NT2/D1 (cell line): ENCODE measurements around the gene KCNA5.

ENCODE experiments used
- SUZ12 ChIP-seq: IDR thresholded peaks from 2 replicates; pipeline ENCODE4 v1.6.1; 2011; ENCODE audit not compliant: insufficient read length, insufficient read depth; ENCODE audit errors: extremely low read depth
- YY1 ChIP-seq: IDR thresholded peaks from 2 replicates; pipeline ENCODE4 v1.6.1; 2011; ENCODE audit not compliant: insufficient read length, insufficient read depth
- ZNF274 ChIP-seq: IDR thresholded peaks from 2 replicates; pipeline ENCODE4 v1.6.1; 2011; ENCODE audit warnings: mild to moderate bottlenecking, low read depth, low read length

DNA sequence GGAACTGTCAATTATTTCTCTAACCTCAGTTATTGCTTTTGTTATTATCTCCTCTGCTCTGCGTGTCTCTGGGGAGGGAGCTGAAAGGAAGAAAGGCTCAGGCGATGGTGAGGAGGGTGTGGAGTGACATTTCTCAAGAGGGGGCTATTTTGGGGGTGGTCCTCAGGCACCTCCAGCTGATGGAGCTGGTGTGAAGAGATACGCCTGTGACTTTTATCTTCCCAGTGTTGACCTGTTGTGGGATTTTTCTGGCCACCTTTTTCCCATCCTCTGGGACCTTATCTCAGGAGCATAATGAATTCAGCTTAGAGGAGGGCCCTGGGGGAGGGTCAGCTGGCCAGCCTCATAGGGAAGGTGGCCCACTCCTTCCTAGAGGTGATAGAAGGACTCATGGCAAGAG lies 26.4 kb downstream of the KCNA5 start:
- no peak for TF ChIP-seq ZNF274
- no peak for TF ChIP-seq SUZ12
- no peak for TF ChIP-seq YY1
